Cardiac atrium fibroblast (primary cell): ENCODE results near the gene IARS1. TPM values are rescaled to one million over a fixed set of nuclear protein-coding genes. Genes with fewer than 3 reads are reported as not detected.

ENCODE experiments used
- total RNA-seq: library from RNA; depleted of rRNA; stranded (reverse); fragments of >200 nt; gene quantifications from 2 replicates; pipeline ENCODE4 v1.2.3, GENCODE V29; 2015

IARS1 gene
- 164 and 171 TPM in 2 replicates for total RNA-seq

GRCh38 chr9:92293452-92294296 lies at the start of gene IARS1:
IARS1 (minus strand) TSS chr9:92293697; CDS start chr9:92289419, 4,278 bp downstream.

GRCh38 chr9:92325269-92325990 lies 31.9 kb upstream of the IARS1 start, which contains the start of the genes CENPP and NOL8:
CENPP (plus strand) TSS chr9:92325953.
NOL8 (minus strand) TSS chr9:92325350; CDS start chr9:92324161, 1,189 bp downstream.

Other genes starting within 250 kb of the IARS1 start
- 82.5 and 86.8 TPM in 2 replicates for gene SPTLC1, start 178.3 kb downstream of the IARS1 start, total RNA-seq
- 22.4 and 28.2 TPM in 2 replicates for gene NOL8, start 31.7 kb upstream of the IARS1 start, total RNA-seq
- 0.36 and 11.2 TPM in 2 replicates for gene CENPP, start 32.3 kb upstream of the IARS1 start, total RNA-seq
- 0.49 and 11.4 TPM in 2 replicates for gene OGN, start 110.9 kb upstream of the IARS1 start, total RNA-seq
- gene OMD, start 130.8 kb upstream of the IARS1 start, total RNA-seq: 9.1 and 12.5 TPM in 2 replicates
- gene ASPN, start 188.8 kb upstream of the IARS1 start, total RNA-seq: 0.49 and 3.6 TPM in 2 replicates
- 5.8 and 6.0 TPM in 2 replicates for gene ECM2, start 242.3 kb upstream of the IARS1 start, total RNA-seq